Caco-2 (cell line): ENCODE data around the gene STX1B. TPM values are rescaled to one million over a fixed set of nuclear protein-coding genes. Genes with fewer than 3 reads are reported as not detected.

ENCODE experiments used
- BruUV-seq: library from RNA; stranded (reverse); fragments of 400-500 nt; replicated peaks from 2 replicates; lab custom pipeline; 2021; lab: Mats Ljungman, UMichigan
- CTCF ChIA-PET: fragments of 300-600 bp; sonication (Branson Sonifier 250); formaldehyde crosslinking; loops from one replicate; lab custom pipeline; 2022; ENCODE audit warnings: antibody characterized with exemption; lab: Charles Lee
- POLR2A ChIA-PET: fragments of 300-600 bp; sonication (Branson Sonifier 250); formaldehyde crosslinking; loops from one replicate; lab custom pipeline; 2022; ENCODE audit warnings: antibody characterized with exemption; lab: Charles Lee
- DNase-seq, 2 experiments: peaks; one replicate each; pipeline versions ENCODE4 v3.0.0 to v3.0.0-alpha.2; 2020 to 2022
- H3K27me3 ChIP-seq: replicated peaks from 2 replicates; pipeline ENCODE4 v1.6.0; 2011; ENCODE audit warnings: low read length; ENCODE audit not compliant: control insufficient read depth, insufficient read depth
- H3K36me3 ChIP-seq: 2 replicates; pipeline ENCODE4 v1.5.1; 2011; ENCODE audit warnings: low read length; ENCODE audit not compliant: control insufficient read depth, insufficient read depth
- H3K4me1 ChIP-seq: fragments of 250-450 bp; sonication (Bioruptor Pico); 2 replicates; pipeline ENCODE4 v1.5.1; 2020; ENCODE audit warnings: mild to moderate bottlenecking
- H3K4me3 ChIP-seq: 2 replicates; pipeline ENCODE4 v1.5.1; 2011; ENCODE audit warnings: low read depth, mild to moderate bottlenecking, control low read depth, low read length
- H3K9me3 ChIP-seq: fragments of 250-450 bp; sonication (Bioruptor Pico); 2 replicates; pipeline ENCODE4 v1.5.1; 2020; ENCODE audit warnings: mild to moderate bottlenecking, moderate library complexity
- H3K27ac Mint-ChIP-seq: one replicate; pipeline ENCODE4 v1.8.0; 2022; ENCODE audit warnings: mixed read lengths; ENCODE audit not compliant: unreplicated experiment
- H3K27me3 Mint-ChIP-seq: one replicate; pipeline ENCODE4 v1.8.0; 2022; ENCODE audit warnings: mixed read lengths; ENCODE audit not compliant: insufficient read depth, unreplicated experiment
- H3K36me3 Mint-ChIP-seq: one replicate; pipeline ENCODE4 v1.8.0; 2022; ENCODE audit warnings: mild to moderate bottlenecking, mixed read lengths; ENCODE audit not compliant: insufficient read depth, unreplicated experiment
- H3K4me1 Mint-ChIP-seq: one replicate; pipeline ENCODE4 v1.8.0; 2022; ENCODE audit warnings: low read depth, mixed read lengths; ENCODE audit not compliant: unreplicated experiment
- H3K4me3 Mint-ChIP-seq: one replicate; pipeline ENCODE4 v1.8.0; 2022; ENCODE audit warnings: mild to moderate bottlenecking, moderate library complexity, mixed read lengths; ENCODE audit not compliant: unreplicated experiment
- H3K9me3 Mint-ChIP-seq: one replicate; pipeline ENCODE4 v1.8.0; 2022; ENCODE audit warnings: mixed read lengths; ENCODE audit not compliant: unreplicated experiment
- CTCF ChIP-seq, 2 experiments: fragments of 200-600 bp in 1 of 2; IDR thresholded peaks; 1 replicate in 1 of 2; 2 replicates in 1 of 2; pipeline versions ENCODE4 v1.5.1 to v1.8.0; 2011 to 2022; ENCODE audit warnings: antibody characterized with exemption in 1 of 2, control low read depth in 1 of 2, inconsistent platforms in 1 of 2, low read depth in 1 of 2, low read length in 1 of 2, mild to moderate bottlenecking in 1 of 2, moderate library complexity in 1 of 2; ENCODE audit not compliant: insufficient read depth in 1 of 2, severe bottlenecking in 1 of 2, unreplicated experiment in 1 of 2
- intact Hi-C: fragments of 100-400 bp; cut with micrococcal nuclease; formaldehyde crosslinking; loops from one replicate; pipeline ENCODE4 v1.10.0; 2022; ENCODE audit not compliant: unreplicated experiment
- total RNA-seq: library from RNA; stranded (reverse); gene quantifications from 2 replicates; pipeline ENCODE4 v1.2.3, GENCODE V29; 2022

STX1B gene
- total RNA-seq, 1 experiment from 2014 or later = 0.77 TPM

- Histone ChIP-seq H3K4me3 (no peak overlapping the region), H3K27me3 (no peaks in the 10 kb centered on the region), H3K36me3 (no peaks in the 10 kb centered on the region), H3K9me3 (no peaks in the 10 kb centered on the region), H3K4me1 (peaks cover 12% of the 10 kb centered on the region)
- H3K4me1 Mint-ChIP-seq = peaks cover 8% of the 10 kb centered on the region
- peaks cover 32% of the 10 kb centered on the region for H3K36me3 Mint-ChIP-seq
- no peaks in the 10 kb centered on the region for H3K27me3 Mint-ChIP-seq
- no TSS peak for BruUV-seq
- no peaks in the 10 kb centered on the region for H3K9me3 Mint-ChIP-seq
- DNase-seq = no peak
- H3K4me3 Mint-ChIP-seq = no peak overlapping the region
- ChIA-PET CTCF (interaction anchor here (0.6 to 1.6 kb wide), 3 partner anchors 12 to 192 kb away, joined by 4 to 6 read pairs (median 5); no protein-coding TSS in a partner anchor), POLR2A (no interaction called here)
- no peak overlapping the region for H3K27ac Mint-ChIP-seq
- intact Hi-C loops = no loop called here
- no peak for TF ChIP-seq CTCF (IDR thresholded peaks at IDR 0.05; ENCODE audit: insufficient read depth in 1 of 2, low read depth in 1 of 2, low read length in 1 of 2, severe bottlenecking in 1 of 2, unreplicated experiment in 1 of 2)
These were observed 57.3 kb downstream of the STX1B start for GRCh38 chr16:30953111-30953510.

GRCh38 chr16:30951750-30952149 lies 58.7 kb downstream of the STX1B start:
- CTCF ChIA-PET = no interaction called here
- POLR2A ChIA-PET = no interaction called here
- Mint-ChIP-seq H3K4me1 (peaks cover 8% of the 10 kb centered on the region), H3K36me3 (peaks cover 30% of the 10 kb centered on the region), H3K9me3 (no peaks in the 10 kb centered on the region), H3K27me3 (no peaks in the 10 kb centered on the region), H3K4me3 (no peak overlapping the region), H3K27ac (no peak overlapping the region)
- Histone ChIP-seq H3K27me3 (no peaks in the 10 kb centered on the region), H3K9me3 (no peaks in the 10 kb centered on the region), H3K4me1 (peaks cover 12% of the 10 kb centered on the region), H3K36me3 (no peaks in the 10 kb centered on the region), H3K4me3 (no peak overlapping the region)
- TF ChIP-seq CTCF (IDR thresholded peaks at IDR 0.05; ENCODE audit: insufficient read depth in 1 of 2, low read depth in 1 of 2, low read length in 1 of 2, severe bottlenecking in 1 of 2, unreplicated experiment in 1 of 2) = no peak
- no TSS peak for BruUV-seq
- intact Hi-C loops = no loop called here
- no peak for DNase-seq

GRCh38 chr16:30951193-30951592 lies 59.2 kb downstream of the STX1B start:
- H3K36me3 Mint-ChIP-seq = peaks cover 35% of the 10 kb centered on the region
- H3K4me1 Mint-ChIP-seq = peaks cover 8% of the 10 kb centered on the region
- no peak for DNase-seq
- POLR2A ChIA-PET = no interaction called here
- no peak overlapping the region for H3K27ac Mint-ChIP-seq
- H3K4me3 Mint-ChIP-seq = no peak overlapping the region
- BruUV-seq = no TSS peak
- no peaks in the 10 kb centered on the region for H3K27me3 Mint-ChIP-seq
- Histone ChIP-seq H3K27me3 (no peaks in the 10 kb centered on the region), H3K9me3 (no peaks in the 10 kb centered on the region), H3K36me3 (no peaks in the 10 kb centered on the region), H3K4me3 (no peak overlapping the region), H3K4me1 (peaks cover 12% of the 10 kb centered on the region)
- CTCF ChIA-PET = no interaction called here
- intact Hi-C loops = no loop called here
- TF ChIP-seq CTCF (IDR thresholded peaks at IDR 0.05; ENCODE audit: insufficient read depth in 1 of 2, low read depth in 1 of 2, low read length in 1 of 2, severe bottlenecking in 1 of 2, unreplicated experiment in 1 of 2) = no peak
- H3K9me3 Mint-ChIP-seq = no peaks in the 10 kb centered on the region
